Peyer's patch (tissue), 4 donors: Measurements from ENCODE around the gene AFG1L. TPM values are rescaled to one million over a fixed set of nuclear protein-coding genes. Genes with fewer than 3 reads are reported as not detected.

Experiments
- DNase-seq, 3 donors: peaks; one replicate each; pipeline ENCODE4 v3.0.0-alpha.2; 2017 to 2019
- H3K27ac ChIP-seq, 4 donors: fragments of 200-600 bp; sonication (generic); one replicate each; pipeline ENCODE4 v1.5.1; 2016 to 2019
- H3K27me3 ChIP-seq, 2 donors: fragments of 200-600 bp; sonication (generic); one replicate each; pipeline ENCODE4 v1.5.1; 2019
- H3K36me3 ChIP-seq, 3 donors: fragments of 200-600 bp; sonication (generic); one replicate each; pipeline ENCODE4 v1.5.1; 2016 to 2019
- H3K4me1 ChIP-seq, 4 donors: fragments of 200-600 bp; sonication (generic); one replicate each; pipeline ENCODE4 v1.5.1; 2016 to 2019
- H3K4me3 ChIP-seq, 4 donors: fragments of 200-600 bp; sonication (generic); 1 replicate in 3 of 4; 2 replicates in 1 of 4; pipeline ENCODE4 v1.5.1; 2016 to 2019; ENCODE audit warnings: mild to moderate bottlenecking in 1 of 4
- H3K9me3 ChIP-seq, 4 donors: fragments of 200-600 bp; sonication (generic); one replicate each; pipeline ENCODE4 v1.5.1; 2016 to 2019; ENCODE audit warnings: mild to moderate bottlenecking in 1 of 4
- POLR2A ChIP-seq, 2 donors: fragments of 450-650 bp; IDR thresholded peaks; one replicate each; pipeline ENCODE4 v1.5.1; 2017; ENCODE audit warnings: antibody characterized with exemption in 2 of 2, mild to moderate bottlenecking in 2 of 2, moderate library complexity in 2 of 2
- total RNA-seq, 4 donors: library from RNA; depleted of rRNA; stranded (reverse); fragments of >200 nt; gene quantifications; one replicate each; pipeline ENCODE4 v1.1.0, GENCODE V29; 2016
- TF ChIP-seq, protein P1 (sequence below), 6 experiments: fragments of 450-650 bp in 4 of 6; fragments of 200-600 bp in 2 of 6; sonication (generic) in 1 of 6; IDR thresholded peaks; one replicate each; pipeline ENCODE4 v1.5.1; 2017 to 2019; ENCODE audit warnings: antibody characterized with exemption in 6 of 6, mild to moderate bottlenecking in 3 of 6, moderate library complexity in 1 of 6

AFG1L gene
- total RNA-seq, 4 donors from 2014 or later, result 6.0 to 15.1 (median 8.1) TPM

DNA sequence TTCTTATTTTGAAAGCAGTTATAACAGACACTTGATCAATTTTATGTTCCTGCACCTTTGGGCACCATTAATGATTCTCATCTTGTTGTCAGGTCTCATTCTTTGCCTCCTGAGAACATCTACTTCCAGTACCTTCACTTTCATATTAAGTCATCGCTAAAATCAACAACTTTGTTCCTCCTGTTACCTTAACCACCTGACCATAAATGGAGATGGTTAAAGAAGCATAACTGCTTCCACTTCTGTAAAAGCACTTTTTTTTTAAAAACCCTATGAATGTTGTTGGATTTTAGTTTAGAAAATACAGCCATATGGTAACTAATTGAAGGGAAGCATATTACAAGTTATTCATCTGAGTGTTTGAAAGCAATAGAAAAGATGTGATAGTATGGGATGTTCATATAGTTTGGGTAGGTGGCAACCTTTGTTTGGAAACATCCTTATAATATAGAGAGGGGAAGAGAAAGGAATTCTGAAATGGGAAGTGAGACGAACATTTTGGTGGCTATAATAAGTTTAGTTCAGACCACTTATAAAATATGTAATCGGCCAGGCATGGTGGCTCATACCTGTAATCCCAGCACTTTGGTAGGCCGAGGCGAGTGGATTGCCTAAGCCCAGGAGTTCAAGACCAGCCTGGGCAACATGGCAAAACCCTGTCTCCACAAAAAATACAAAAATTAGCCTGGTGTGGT is 53.9 kb downstream of the AFG1L start:
- Histone ChIP-seq H3K27me3 (no peaks in the 10 kb centered on the region), H3K36me3 (no peaks in the 10 kb centered on the region), H3K4me3 (no peak overlapping the region), H3K9me3 (no peaks in the 10 kb centered on the region), H3K4me1 (no peaks in the 10 kb centered on the region), H3K27ac (peak overlapping the region in 2 of 4 donors; percentile 68 to 74)
- DNase-seq, result peak in 1 of 3 donors; percentile 20
- TF ChIP-seq, protein P1, sequence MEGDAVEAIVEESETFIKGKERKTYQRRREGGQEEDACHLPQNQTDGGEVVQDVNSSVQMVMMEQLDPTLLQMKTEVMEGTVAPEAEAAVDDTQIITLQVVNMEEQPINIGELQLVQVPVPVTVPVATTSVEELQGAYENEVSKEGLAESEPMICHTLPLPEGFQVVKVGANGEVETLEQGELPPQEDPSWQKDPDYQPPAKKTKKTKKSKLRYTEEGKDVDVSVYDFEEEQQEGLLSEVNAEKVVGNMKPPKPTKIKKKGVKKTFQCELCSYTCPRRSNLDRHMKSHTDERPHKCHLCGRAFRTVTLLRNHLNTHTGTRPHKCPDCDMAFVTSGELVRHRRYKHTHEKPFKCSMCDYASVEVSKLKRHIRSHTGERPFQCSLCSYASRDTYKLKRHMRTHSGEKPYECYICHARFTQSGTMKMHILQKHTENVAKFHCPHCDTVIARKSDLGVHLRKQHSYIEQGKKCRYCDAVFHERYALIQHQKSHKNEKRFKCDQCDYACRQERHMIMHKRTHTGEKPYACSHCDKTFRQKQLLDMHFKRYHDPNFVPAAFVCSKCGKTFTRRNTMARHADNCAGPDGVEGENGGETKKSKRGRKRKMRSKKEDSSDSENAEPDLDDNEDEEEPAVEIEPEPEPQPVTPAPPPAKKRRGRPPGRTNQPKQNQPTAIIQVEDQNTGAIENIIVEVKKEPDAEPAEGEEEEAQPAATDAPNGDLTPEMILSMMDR (IDR thresholded peaks at IDR 0.05), result no peak
- no peak for TF ChIP-seq POLR2A (IDR thresholded peaks at IDR 0.05)

DNA sequence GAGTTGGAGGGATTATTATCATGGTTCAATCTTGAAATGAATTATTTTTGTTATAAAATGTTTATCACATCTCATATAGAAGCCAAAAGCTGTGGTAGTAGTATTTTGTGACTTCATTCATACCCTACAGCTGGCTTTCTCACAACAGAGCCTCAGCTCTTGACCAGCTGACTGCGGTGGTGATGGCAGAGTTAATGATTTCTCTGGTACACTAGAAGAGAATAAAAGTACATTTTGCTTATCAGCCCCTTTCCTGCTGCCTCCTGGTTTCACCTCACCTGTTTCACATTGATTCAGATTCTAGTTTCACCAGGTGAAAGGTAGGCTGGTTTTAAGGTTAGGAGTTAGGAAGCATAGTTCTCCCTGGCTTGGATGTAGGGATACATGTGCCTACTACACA is 55.7 kb downstream of the AFG1L start:
- no peak overlapping the region for H3K27ac ChIP-seq
- no peaks in the 10 kb centered on the region for H3K9me3 ChIP-seq
- H3K4me3 ChIP-seq, result no peak overlapping the region
- H3K27me3 ChIP-seq, result no peaks in the 10 kb centered on the region
- no peak for DNase-seq
- H3K36me3 ChIP-seq, result no peaks in the 10 kb centered on the region
- no peaks in the 10 kb centered on the region for H3K4me1 ChIP-seq
- TF ChIP-seq, protein P1 (IDR thresholded peaks at IDR 0.05), result no peak
- no peak for TF ChIP-seq POLR2A (IDR thresholded peaks at IDR 0.05)

DNA sequence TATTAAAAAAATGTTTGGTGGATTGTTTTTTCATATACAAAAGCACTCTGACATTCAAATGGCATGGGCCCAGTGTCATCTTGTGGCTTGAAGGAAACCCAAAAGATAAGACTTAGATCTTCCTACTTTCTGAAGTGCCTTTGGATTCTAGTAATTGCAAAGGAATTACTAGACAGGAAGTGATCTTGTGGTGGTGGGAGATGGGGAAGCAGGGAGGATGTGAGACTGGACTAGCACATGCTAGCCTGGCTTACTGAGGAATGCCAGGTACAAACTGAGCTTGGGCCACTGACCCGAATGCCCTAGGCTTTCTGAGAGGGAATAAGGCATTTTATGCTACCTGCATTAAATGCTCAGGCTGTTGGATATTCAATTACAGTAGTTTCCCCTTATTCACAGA is 59.0 kb downstream of the AFG1L start:
- no peaks in the 10 kb centered on the region for H3K27me3 ChIP-seq
- H3K36me3 ChIP-seq, result no peaks in the 10 kb centered on the region
- H3K4me1 ChIP-seq, result no peaks in the 10 kb centered on the region
- TF ChIP-seq, protein P1 (IDR thresholded peaks at IDR 0.05), result no peak
- TF ChIP-seq POLR2A (IDR thresholded peaks at IDR 0.05), result no peak
- H3K4me3 ChIP-seq, result no peak overlapping the region
- no peaks in the 10 kb centered on the region for H3K9me3 ChIP-seq
- H3K27ac ChIP-seq, result no peak overlapping the region
- no peak for DNase-seq

DNA sequence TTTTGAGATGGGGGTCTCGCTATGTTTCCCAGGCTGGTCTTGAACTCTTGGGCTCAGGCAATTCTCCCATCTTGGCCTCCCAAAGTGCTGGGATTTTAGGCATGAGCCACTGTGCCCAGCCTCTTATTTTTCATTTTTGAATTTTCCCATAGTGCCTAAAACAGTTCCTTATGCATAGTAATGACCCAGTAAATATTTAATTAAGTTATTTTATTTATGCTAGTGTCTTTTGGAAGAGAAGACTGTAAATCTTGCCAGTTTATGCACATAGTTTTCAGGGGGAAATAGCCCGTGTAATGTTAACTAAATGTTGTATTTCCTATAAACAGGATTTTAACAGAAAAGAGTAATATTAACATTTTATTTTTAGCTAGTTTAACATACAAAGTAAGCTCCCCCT is 60.3 kb downstream of the AFG1L start:
- no peaks in the 10 kb centered on the region for H3K4me1 ChIP-seq

DNA sequence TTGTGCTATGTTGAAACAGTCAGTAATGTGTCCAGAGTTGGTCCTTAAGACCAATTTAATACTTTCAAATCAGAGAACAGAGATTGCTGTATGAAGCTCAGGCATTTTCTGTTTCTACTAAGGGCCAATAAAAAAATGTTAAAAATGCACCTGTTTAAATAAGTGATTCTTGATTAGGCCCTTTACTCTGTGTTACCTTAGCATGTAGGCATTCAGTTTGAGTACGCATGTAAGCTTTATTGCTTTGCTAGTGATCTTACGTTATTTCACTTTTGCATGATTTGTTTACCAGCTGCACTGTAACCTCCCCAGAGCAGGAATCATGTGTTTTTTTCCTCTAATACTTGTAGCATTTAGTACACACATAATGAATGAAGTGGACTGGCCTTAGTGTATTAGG is 61.0 kb downstream of the AFG1L start:
- H3K9me3 ChIP-seq, result no peaks in the 10 kb centered on the region
- H3K27me3 ChIP-seq, result no peaks in the 10 kb centered on the region
- TF ChIP-seq POLR2A (IDR thresholded peaks at IDR 0.05), result no peak
- TF ChIP-seq, protein P1 (IDR thresholded peaks at IDR 0.05), result no peak
- H3K27ac ChIP-seq, result no peak overlapping the region
- no peak overlapping the region for H3K4me3 ChIP-seq
- H3K4me1 ChIP-seq, result no peaks in the 10 kb centered on the region
- H3K36me3 ChIP-seq, result no peaks in the 10 kb centered on the region
- no peak for DNase-seq

More for the DNA sequence above, 60.3 kb downstream of the AFG1L start:
- Histone ChIP-seq H3K36me3 (no peaks in the 10 kb centered on the region), H3K27ac (no peak overlapping the region), H3K9me3 (no peaks in the 10 kb centered on the region), H3K4me3 (no peak overlapping the region), H3K27me3 (no peaks in the 10 kb centered on the region)
- TF ChIP-seq, protein P1 (IDR thresholded peaks at IDR 0.05), result no peak
- no peak for TF ChIP-seq POLR2A (IDR thresholded peaks at IDR 0.05)
- DNase-seq, result no peak
